Measurements from ENCODE around the gene INF2.

Gene INF2

GRCh38 chr14:104741803-104742251 is 52.4 kb downstream of the INF2 start:
- DNase-seq (ENCODE audit: low read depth in 1 of 2, low spot score in 1 of 2), result no peak
- Histone ChIP-seq H3K27ac (replicated peaks) (no peak overlapping the region), H3K27me3 (ENCODE audit: insufficient read depth, poor library complexity, severe bottlenecking) (no peaks in the 10 kb centered on the region), H3K4me3 (replicated peaks; ENCODE audit: insufficient read depth, low read length) (no peak overlapping the region)
- no peak for TF ChIP-seq POLR2AphosphoS5 (IDR thresholded peaks at IDR 0.05; ENCODE audit: low read depth)
- no peak for TF ChIP-seq GABPA (IDR thresholded peaks at IDR 0.05; ENCODE audit: low read depth)
- TF ChIP-seq CTCF (IDR thresholded peaks at IDR 0.05; ENCODE audit: insufficient read depth, low read length), result no peak
- TF ChIP-seq SPI1 (IDR thresholded peaks at IDR 0.05; ENCODE audit: borderline replicate concordance, low read depth), result no peak
- TF ChIP-seq REST (IDR thresholded peaks at IDR 0.05; ENCODE audit: insufficient replicate concordance, low read depth), result no peak

- DNase-seq (ENCODE audit: low read depth in 1 of 2, low spot score in 1 of 2), result no peak
- Histone ChIP-seq H3K4me3 (replicated peaks; ENCODE audit: insufficient read depth, low read length) (no peak overlapping the region), H3K27me3 (ENCODE audit: insufficient read depth, poor library complexity, severe bottlenecking) (no peaks in the 10 kb centered on the region), H3K27ac (replicated peaks) (no peak overlapping the region)
- TF ChIP-seq SPI1 (IDR thresholded peaks at IDR 0.05; ENCODE audit: borderline replicate concordance, low read depth) (no peak), REST (IDR thresholded peaks at IDR 0.05; ENCODE audit: insufficient replicate concordance, low read depth) (no peak)
Measured at GRCh38 chr14:104742586-104743455, 53.4 kb downstream of the INF2 start.

- TF ChIP-seq GABPA (IDR thresholded peaks at IDR 0.05; ENCODE audit: low read depth) (no peak), SPI1 (IDR thresholded peaks at IDR 0.05; ENCODE audit: borderline replicate concordance, low read depth) (no peak), CTCF (IDR thresholded peaks at IDR 0.05; ENCODE audit: insufficient read depth, low read length) (no peak)
- no peak for DNase-seq (ENCODE audit: low read depth in 1 of 2, low spot score in 1 of 2)
- Histone ChIP-seq H3K27me3 (ENCODE audit: insufficient read depth, poor library complexity, severe bottlenecking) (no peaks in the 10 kb centered on the region), H3K27ac (replicated peaks) (no peak overlapping the region), H3K4me3 (replicated peaks; ENCODE audit: insufficient read depth, low read length) (no peak overlapping the region)
Measured at GRCh38 chr14:104743461-104744380, 54.3 kb downstream of the INF2 start.

- H3K27me3 ChIP-seq (ENCODE audit: insufficient read depth, poor library complexity, severe bottlenecking), result no peaks in the 10 kb centered on the region
- no peak overlapping the region for H3K4me3 ChIP-seq (replicated peaks; ENCODE audit: insufficient read depth, low read length)
- TF ChIP-seq GABPA (IDR thresholded peaks at IDR 0.05; ENCODE audit: low read depth) (no peak), CTCF (IDR thresholded peaks at IDR 0.05; ENCODE audit: insufficient read depth, low read length) (no peak), REST (IDR thresholded peaks at IDR 0.05; ENCODE audit: insufficient replicate concordance, low read depth) (no peak), SPI1 (IDR thresholded peaks at IDR 0.05; ENCODE audit: borderline replicate concordance, low read depth) (no peak), POLR2AphosphoS5 (IDR thresholded peaks at IDR 0.05; ENCODE audit: low read depth) (no peak)
- H3K27ac ChIP-seq (replicated peaks), result no peak overlapping the region
- no peak for DNase-seq (ENCODE audit: low read depth in 1 of 2, low spot score in 1 of 2)
Measured at GRCh38 chr14:104744484-104744883, 55.1 kb downstream of the INF2 start.
